H9 (cell line): ENCODE data around the gene C16orf95. TPM values are rescaled to one million over a fixed set of nuclear protein-coding genes. Genes with fewer than 3 reads are reported as not detected.

Experiments
- DNase-seq: peaks from one replicate; pipeline ENCODE4 v3.0.0-alpha.2; 2017
- H2AFZ ChIP-seq: one replicate; pipeline ENCODE4 v1.6.1; 2013; ENCODE audit warnings: mild to moderate bottlenecking, low read length, control low read depth, moderate library complexity
- H2AK5ac ChIP-seq: 2 replicates; pipeline ENCODE4 v1.6.1; 2013; ENCODE audit warnings: low read length, control low read depth, mixed read lengths; ENCODE audit not compliant: insufficient read length
- H2BK120ac ChIP-seq: one replicate; pipeline ENCODE4 v1.6.1; 2013; ENCODE audit warnings: low read depth, mild to moderate bottlenecking, low read length, control low read depth, inconsistent platforms; ENCODE audit not compliant: poor library complexity, severe bottlenecking
- H2BK12ac ChIP-seq: 2 replicates; pipeline ENCODE4 v1.6.1; 2013; ENCODE audit warnings: low read length, control low read depth, mixed read lengths, low read depth; ENCODE audit not compliant: insufficient read length
- H2BK15ac ChIP-seq: 2 replicates; pipeline ENCODE4 v1.6.1; 2013; ENCODE audit warnings: low read depth, low read length, control low read depth
- H2BK20ac ChIP-seq: one replicate; pipeline ENCODE4 v1.6.1; 2013; ENCODE audit warnings: low read depth, mild to moderate bottlenecking, low read length, control low read depth, inconsistent platforms; ENCODE audit not compliant: poor library complexity, severe bottlenecking
- H2BK5ac ChIP-seq: 2 replicates; pipeline ENCODE4 v1.6.1; 2013; ENCODE audit warnings: low read length, control low read depth, mixed read lengths; ENCODE audit not compliant: insufficient read length
- H3K14ac ChIP-seq: 2 replicates; pipeline ENCODE4 v1.6.1; 2013; ENCODE audit warnings: low read length, control low read depth; ENCODE audit not compliant: insufficient read depth
- H3K18ac ChIP-seq: 2 replicates; pipeline ENCODE4 v1.6.1; 2013; ENCODE audit warnings: low read depth, mild to moderate bottlenecking, mixed read lengths, low read length, control low read depth; ENCODE audit not compliant: insufficient read length
- H3K23ac ChIP-seq: 2 replicates; pipeline ENCODE4 v1.6.1; 2013; ENCODE audit warnings: low read length, control low read depth, mixed read lengths, low read depth; ENCODE audit not compliant: insufficient read length
- H3K23me2 ChIP-seq: 2 replicates; pipeline ENCODE4 v1.6.1; 2013; ENCODE audit warnings: low read depth, mild to moderate bottlenecking, mixed read lengths, low read length, control low read depth; ENCODE audit not compliant: insufficient read length, poor library complexity, severe bottlenecking
- H3K27ac ChIP-seq: 2 replicates; pipeline ENCODE4 v1.5.1; 2013; ENCODE audit warnings: low read length, control low read depth, mixed read lengths, low read depth; ENCODE audit not compliant: insufficient read length
- H3K27me3 ChIP-seq: 2 replicates; pipeline ENCODE4 v1.6.1; 2013; ENCODE audit warnings: low read length, control low read depth, inconsistent platforms; ENCODE audit not compliant: insufficient read depth
- H3K4ac ChIP-seq: 2 replicates; pipeline ENCODE4 v1.6.1; 2013; ENCODE audit warnings: low read depth, mild to moderate bottlenecking, control low read depth, inconsistent platforms, low read length, moderate library complexity
- H3K4me1 ChIP-seq: 2 replicates; pipeline ENCODE4 v1.6.1; 2013; ENCODE audit warnings: low read length, control low read depth, inconsistent platforms; ENCODE audit not compliant: insufficient read depth
- H3K4me2 ChIP-seq: 2 replicates; pipeline ENCODE4 v1.6.1; 2013; ENCODE audit warnings: low read length, control low read depth, mixed read lengths; ENCODE audit not compliant: insufficient read length, insufficient read depth
- H3K56ac ChIP-seq: 2 replicates; pipeline ENCODE4 v1.6.1; 2013; ENCODE audit warnings: low read depth, mild to moderate bottlenecking, mixed read lengths, low read length, control low read depth; ENCODE audit not compliant: insufficient read length
- H3K79me1 ChIP-seq: 2 replicates; pipeline ENCODE4 v1.6.1; 2013; ENCODE audit warnings: low read depth, mild to moderate bottlenecking, moderate library complexity, low read length, control low read depth, inconsistent platforms; ENCODE audit not compliant: insufficient read depth, poor library complexity, severe bottlenecking
- H3K79me2 ChIP-seq: 2 replicates; pipeline ENCODE4 v1.6.1; 2013; ENCODE audit warnings: low read length, control low read depth, inconsistent platforms; ENCODE audit not compliant: insufficient read depth
- H3K9ac ChIP-seq: 2 replicates; pipeline ENCODE4 v1.6.1; 2013; ENCODE audit warnings: low read length, control low read depth, mixed read lengths; ENCODE audit not compliant: insufficient read length; ENCODE audit errors: extremely low read depth
- H3K9me3 ChIP-seq: one replicate; pipeline ENCODE4 v1.6.1; 2013; ENCODE audit warnings: low read depth, low read length, inconsistent platforms; ENCODE audit not compliant: control insufficient read depth
- H3T11ph ChIP-seq: one replicate; pipeline ENCODE4 v1.6.1; 2013; ENCODE audit warnings: mild to moderate bottlenecking, low read length, control low read depth, inconsistent platforms
- H4K20me1 ChIP-seq: one replicate; pipeline ENCODE4 v1.6.1; 2013; ENCODE audit not compliant: control insufficient read depth, insufficient read length, insufficient read depth
- H4K5ac ChIP-seq: 2 replicates; pipeline ENCODE4 v1.6.1; 2013; ENCODE audit warnings: low read depth, mild to moderate bottlenecking, mixed read lengths, low read length, control low read depth; ENCODE audit not compliant: insufficient read length
- H4K8ac ChIP-seq: replicated peaks from 2 replicates; pipeline ENCODE4 v1.6.1; 2013; ENCODE audit warnings: low read length, control low read depth, mixed read lengths, low read depth; ENCODE audit not compliant: insufficient read length
- H4K91ac ChIP-seq: 2 replicates; pipeline ENCODE4 v1.6.1; 2013; ENCODE audit warnings: low read depth, mild to moderate bottlenecking, moderate library complexity, mixed read lengths, low read length, control low read depth; ENCODE audit not compliant: insufficient read length
- H3K27ac Mint-ChIP-seq, 3 experiments: 2 replicates in 2 of 3; 3 replicates in 1 of 3; pipeline ENCODE4 v1.8.0; 2020 to 2021; ENCODE audit warnings: mixed read lengths in 3 of 3, mild to moderate bottlenecking in 1 of 3, moderate library complexity in 1 of 3
- H3K27me3 Mint-ChIP-seq: 2 replicates; pipeline ENCODE4 v1.8.0; 2021; ENCODE audit warnings: low read depth, mild to moderate bottlenecking, moderate library complexity, mixed read lengths
- H3K36me3 Mint-ChIP-seq, 3 experiments: 2 replicates in 2 of 3; 3 replicates in 1 of 3; pipeline ENCODE4 v1.8.0; 2020 to 2021; ENCODE audit warnings: low read depth in 3 of 3, mixed read lengths in 3 of 3; ENCODE audit not compliant: insufficient read depth in 1 of 3
- H3K4me1 Mint-ChIP-seq, 2 experiments: 2 replicates each; pipeline ENCODE4 v1.8.0; 2020; ENCODE audit warnings: mixed read lengths in 2 of 2
- H3K4me3 Mint-ChIP-seq, 2 experiments: 2 replicates in 1 of 2; 3 replicates in 1 of 2; pipeline ENCODE4 v1.8.0; 2020 to 2021; ENCODE audit warnings: mild to moderate bottlenecking in 2 of 2, mixed read lengths in 2 of 2, moderate library complexity in 1 of 2
- H3K9me3 Mint-ChIP-seq, 2 experiments: 2 replicates in 1 of 2; 3 replicates in 1 of 2; pipeline ENCODE4 v1.8.0; 2020; ENCODE audit warnings: mild to moderate bottlenecking in 2 of 2, mixed read lengths in 2 of 2, moderate library complexity in 1 of 2
- whole genome bisulfite sequencing: extraction: QIAGEN DNeasy Blood & Tissue Kit; methylation state at CpG from one replicate; pipeline ENCODE4 v1.1.7; 2013; ENCODE audit warnings: missing lambda C conversion rate, low lambda C conversion rate, mixed read lengths; ENCODE audit not compliant: insufficient read length; ENCODE audit errors: extremely low coverage; 5-methylcytosine and 5-hydroxymethylcytosine counted together
- total RNA-seq: library from RNA; stranded (reverse); gene quantifications from 2 replicates; pipeline ENCODE4 v1.2.1, GENCODE V29; 2021
- TF ChIP-seq, protein P1 (sequence below): fragments of 200-600 bp; sonication (generic); conservative IDR thresholded peaks from 3 replicates; pipeline ENCODE4 v1.8.0; 2021; ENCODE audit warnings: antibody characterized with exemption, mild to moderate bottlenecking

The C16orf95 gene
- total RNA-seq, 1 experiment from 2014 or later, result 5.6 TPM

DNA sequence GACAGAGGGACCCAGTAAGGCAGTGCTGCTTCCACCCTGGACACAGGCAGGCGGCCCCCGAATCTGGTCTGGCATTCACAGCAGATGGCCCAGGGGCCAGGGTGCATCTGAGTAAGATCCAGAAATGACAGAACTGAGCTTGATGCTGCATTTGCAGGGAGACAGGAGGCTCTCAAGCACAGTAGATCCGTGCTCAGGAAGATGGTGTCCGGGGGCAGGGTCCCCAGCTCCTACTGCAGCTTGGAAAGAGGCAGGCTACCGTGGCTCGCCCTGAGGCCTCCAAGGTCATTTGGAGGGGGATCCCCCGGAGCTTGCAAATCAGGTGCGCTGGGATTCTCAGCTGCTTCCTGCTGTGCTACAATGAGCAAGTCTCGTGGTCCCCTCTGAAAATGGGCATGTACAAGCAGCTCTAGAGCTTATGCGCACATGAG, 2.2 kb downstream of the C16orf95 start:
- no peaks in the 10 kb centered on the region for H3K4me1 ChIP-seq
- TF ChIP-seq, protein P1, sequence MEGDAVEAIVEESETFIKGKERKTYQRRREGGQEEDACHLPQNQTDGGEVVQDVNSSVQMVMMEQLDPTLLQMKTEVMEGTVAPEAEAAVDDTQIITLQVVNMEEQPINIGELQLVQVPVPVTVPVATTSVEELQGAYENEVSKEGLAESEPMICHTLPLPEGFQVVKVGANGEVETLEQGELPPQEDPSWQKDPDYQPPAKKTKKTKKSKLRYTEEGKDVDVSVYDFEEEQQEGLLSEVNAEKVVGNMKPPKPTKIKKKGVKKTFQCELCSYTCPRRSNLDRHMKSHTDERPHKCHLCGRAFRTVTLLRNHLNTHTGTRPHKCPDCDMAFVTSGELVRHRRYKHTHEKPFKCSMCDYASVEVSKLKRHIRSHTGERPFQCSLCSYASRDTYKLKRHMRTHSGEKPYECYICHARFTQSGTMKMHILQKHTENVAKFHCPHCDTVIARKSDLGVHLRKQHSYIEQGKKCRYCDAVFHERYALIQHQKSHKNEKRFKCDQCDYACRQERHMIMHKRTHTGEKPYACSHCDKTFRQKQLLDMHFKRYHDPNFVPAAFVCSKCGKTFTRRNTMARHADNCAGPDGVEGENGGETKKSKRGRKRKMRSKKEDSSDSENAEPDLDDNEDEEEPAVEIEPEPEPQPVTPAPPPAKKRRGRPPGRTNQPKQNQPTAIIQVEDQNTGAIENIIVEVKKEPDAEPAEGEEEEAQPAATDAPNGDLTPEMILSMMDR, result no peak
- no peak overlapping the region for H4K8ac ChIP-seq
- no peak overlapping the region for H2BK12ac ChIP-seq
- peaks cover 11% of the 10 kb centered on the region for H3K23me2 ChIP-seq
- H4K91ac ChIP-seq, result no peak overlapping the region
- no peak overlapping the region for H2BK120ac ChIP-seq
- no peak overlapping the region for H3K4me2 ChIP-seq
- no peak for DNase-seq
- H3K23ac ChIP-seq, result no peak overlapping the region
- no peak overlapping the region for H3K18ac ChIP-seq
- H3K27me3 Mint-ChIP-seq, result no peaks in the 10 kb centered on the region; the same call in 1 of the 2 replicates
- H2BK20ac ChIP-seq, result no peak overlapping the region
- H3K27me3 ChIP-seq, result no peaks in the 10 kb centered on the region
- H3T11ph ChIP-seq, result no peak overlapping the region
- H4K20me1 ChIP-seq, result no peaks in the 10 kb centered on the region
- H3K9me3 Mint-ChIP-seq, result no peaks in the 10 kb centered on the region
- H3K27ac ChIP-seq, result no peak overlapping the region
- H2AFZ ChIP-seq, result no peak overlapping the region
- no peak overlapping the region for H3K4ac ChIP-seq
- no peak overlapping the region for H4K5ac ChIP-seq
- no CpG with 5 or more reads among the region's 10 CpGs for WGBS
- H3K4me3 Mint-ChIP-seq, result no peak overlapping the region
- H3K9me3 ChIP-seq, result no peaks in the 10 kb centered on the region
- peaks cover 7% of the 10 kb centered on the region in 2 experiments for H3K4me1 Mint-ChIP-seq
- no peak overlapping the region for H3K56ac ChIP-seq
- peaks cover 0 to 10% (median 3%) of the 10 kb centered on the region in 3 experiments; a peak in 2 of 7 replicates for H3K36me3 Mint-ChIP-seq
- H3K79me1 ChIP-seq, result no peaks in the 10 kb centered on the region
- no peak overlapping the region for H3K9ac ChIP-seq
- no peak overlapping the region for H2BK5ac ChIP-seq
- no peak overlapping the region for H3K27ac Mint-ChIP-seq
- peaks cover 7% of the 10 kb centered on the region; the same call in 1 of the 2 replicates for H3K79me2 ChIP-seq
- no peak overlapping the region for H2BK15ac ChIP-seq
- no peak overlapping the region for H2AK5ac ChIP-seq
- no peak overlapping the region for H3K14ac ChIP-seq
